Measurements from ENCODE around the gene YIPF4.
"Not testable (repeated sequence)": the region's sequence is repeated elsewhere in the genome, so short reads cannot be mapped to it uniquely, and the experiment has no call there.

Gene YIPF4

DNA sequence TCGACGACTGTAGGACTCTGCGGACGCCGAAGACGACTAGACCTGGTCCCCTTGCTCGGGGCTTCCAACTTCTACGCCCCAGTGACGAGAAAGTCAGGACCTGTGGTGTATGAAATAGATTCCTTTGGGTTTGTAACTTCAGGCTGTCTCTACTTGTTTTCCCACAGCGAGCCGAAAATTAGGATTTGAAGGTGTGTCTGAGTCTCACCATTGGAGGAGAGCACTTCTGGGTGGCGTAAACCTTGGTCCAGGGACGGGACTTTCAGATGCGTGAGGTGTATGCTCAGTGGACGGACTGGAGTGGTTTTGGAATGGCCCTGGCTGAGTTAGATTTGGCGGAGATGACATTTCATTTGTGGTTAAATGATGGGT lies 80.4 kb downstream of the YIPF4 start:
- Mint-ChIP-seq H3K27ac (peak overlapping the region; percentile 98), H3K27me3 (ENCODE audit: low read depth, poor library complexity) (no peaks in the 10 kb centered on the region), H3K9me3 (no peaks in the 10 kb centered on the region), H3K4me3 (peak overlapping the region; percentile 94), H3K36me3 (ENCODE audit: low read depth) (peaks cover 15% of the 10 kb centered on the region), H3K4me1 (peaks cover 39% of the 10 kb centered on the region)
- DNase-seq, result no peak
- TF ChIP-seq, protein P1, sequence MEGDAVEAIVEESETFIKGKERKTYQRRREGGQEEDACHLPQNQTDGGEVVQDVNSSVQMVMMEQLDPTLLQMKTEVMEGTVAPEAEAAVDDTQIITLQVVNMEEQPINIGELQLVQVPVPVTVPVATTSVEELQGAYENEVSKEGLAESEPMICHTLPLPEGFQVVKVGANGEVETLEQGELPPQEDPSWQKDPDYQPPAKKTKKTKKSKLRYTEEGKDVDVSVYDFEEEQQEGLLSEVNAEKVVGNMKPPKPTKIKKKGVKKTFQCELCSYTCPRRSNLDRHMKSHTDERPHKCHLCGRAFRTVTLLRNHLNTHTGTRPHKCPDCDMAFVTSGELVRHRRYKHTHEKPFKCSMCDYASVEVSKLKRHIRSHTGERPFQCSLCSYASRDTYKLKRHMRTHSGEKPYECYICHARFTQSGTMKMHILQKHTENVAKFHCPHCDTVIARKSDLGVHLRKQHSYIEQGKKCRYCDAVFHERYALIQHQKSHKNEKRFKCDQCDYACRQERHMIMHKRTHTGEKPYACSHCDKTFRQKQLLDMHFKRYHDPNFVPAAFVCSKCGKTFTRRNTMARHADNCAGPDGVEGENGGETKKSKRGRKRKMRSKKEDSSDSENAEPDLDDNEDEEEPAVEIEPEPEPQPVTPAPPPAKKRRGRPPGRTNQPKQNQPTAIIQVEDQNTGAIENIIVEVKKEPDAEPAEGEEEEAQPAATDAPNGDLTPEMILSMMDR (IDR thresholded peaks at IDR 0.05), result no peak

DNA sequence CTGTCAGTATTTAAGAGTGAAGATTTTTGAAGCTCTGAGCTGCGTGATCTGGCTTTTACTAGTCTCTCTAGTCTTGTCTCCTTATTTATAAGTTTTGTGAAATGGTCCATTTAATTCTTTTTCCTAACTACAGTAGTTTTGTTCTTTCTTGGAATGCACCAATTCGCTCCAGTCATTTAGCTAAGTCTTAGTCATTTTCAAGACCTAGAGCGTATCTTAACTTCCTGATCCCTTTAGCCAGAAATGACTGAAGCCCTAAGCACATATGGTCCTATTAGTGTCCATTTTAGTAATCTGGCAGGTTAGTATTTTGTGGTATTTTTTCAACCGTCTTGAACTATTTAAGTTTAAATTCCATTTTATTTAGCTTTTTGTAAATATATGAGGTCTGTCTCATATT lies 82.7 kb downstream of the YIPF4 start:
- no peaks in the 10 kb centered on the region for H3K27me3 Mint-ChIP-seq (ENCODE audit: low read depth, poor library complexity)
- no peak for DNase-seq
- TF ChIP-seq, protein P1 (IDR thresholded peaks at IDR 0.05), result no peak
- H3K9me3 Mint-ChIP-seq, result no peaks in the 10 kb centered on the region
- H3K27ac Mint-ChIP-seq, result no peak overlapping the region
- peaks cover 35% of the 10 kb centered on the region for H3K36me3 Mint-ChIP-seq (ENCODE audit: low read depth)
- no peak overlapping the region for H3K4me3 Mint-ChIP-seq
- peaks cover 34% of the 10 kb centered on the region for H3K4me1 Mint-ChIP-seq

DNA sequence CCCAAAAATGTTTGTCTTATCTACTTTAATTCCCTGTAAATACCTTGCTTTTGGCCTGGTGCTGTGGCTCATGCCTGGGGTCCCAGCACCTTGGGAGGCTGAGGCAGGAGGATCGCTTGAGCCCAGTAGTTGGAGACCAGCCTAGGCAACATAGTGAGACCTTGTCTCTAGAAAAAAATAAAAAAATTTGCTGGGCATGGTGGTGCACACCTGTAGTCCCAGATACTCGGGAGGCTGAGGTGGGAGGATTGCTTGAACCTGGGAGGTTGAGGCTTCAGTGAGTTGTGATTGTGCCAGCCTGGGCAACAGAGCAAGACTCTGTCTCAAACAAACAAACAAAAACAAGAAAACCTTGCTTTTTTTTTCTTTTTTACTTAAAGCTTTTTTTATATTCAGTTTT lies 85.3 kb downstream of the YIPF4 start:
- not testable (repeated sequence) for H3K9me3 Mint-ChIP-seq; H3K27me3 Mint-ChIP-seq (ENCODE audit: low read depth, poor library complexity); DNase-seq; H3K4me3 Mint-ChIP-seq; H3K27ac Mint-ChIP-seq
- Mint-ChIP-seq H3K4me1 (peaks cover 26% of the 10 kb centered on the region), H3K36me3 (ENCODE audit: low read depth) (peaks cover 53% of the 10 kb centered on the region)

DNA sequence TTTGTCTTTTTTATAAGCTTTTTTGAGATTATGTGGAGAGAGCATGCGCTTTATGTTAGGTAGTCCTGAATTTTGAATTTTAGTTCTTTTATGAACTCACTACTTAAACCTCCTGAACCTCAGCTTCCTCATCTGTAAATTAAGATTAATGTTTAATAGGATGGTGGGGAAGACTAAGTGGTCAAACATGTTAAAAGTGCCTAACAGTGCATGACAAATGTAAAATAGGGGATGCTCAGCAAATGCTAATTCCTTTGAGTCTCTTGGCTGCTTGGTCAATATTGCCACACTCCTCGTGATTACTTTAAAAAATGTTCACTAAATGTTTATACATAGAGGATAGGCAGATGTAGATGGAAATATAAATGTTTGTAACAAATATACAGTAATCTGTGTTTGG lies 85.9 kb downstream of the YIPF4 start:
- H3K9me3 Mint-ChIP-seq, result peaks cover 4% of the 10 kb centered on the region
- H3K27ac Mint-ChIP-seq, result no peak overlapping the region
- no peak overlapping the region for H3K4me3 Mint-ChIP-seq
- peaks cover 54% of the 10 kb centered on the region for H3K36me3 Mint-ChIP-seq (ENCODE audit: low read depth)
- no peaks in the 10 kb centered on the region for H3K27me3 Mint-ChIP-seq (ENCODE audit: low read depth, poor library complexity)
- TF ChIP-seq, protein P1 (IDR thresholded peaks at IDR 0.05), result no peak
- no peak for DNase-seq
- H3K4me1 Mint-ChIP-seq, result peaks cover 20% of the 10 kb centered on the region

GRCh38 chr2:32364290-32364689 lies 86.6 kb downstream of the YIPF4 start:
- not testable (repeated sequence) for DNase-seq; H3K27ac Mint-ChIP-seq; H3K27me3 Mint-ChIP-seq (ENCODE audit: low read depth, poor library complexity); H3K9me3 Mint-ChIP-seq; H3K4me3 Mint-ChIP-seq
- H3K36me3 Mint-ChIP-seq (ENCODE audit: low read depth), result peaks cover 59% of the 10 kb centered on the region
- peaks cover 13% of the 10 kb centered on the region for H3K4me1 Mint-ChIP-seq

DNA sequence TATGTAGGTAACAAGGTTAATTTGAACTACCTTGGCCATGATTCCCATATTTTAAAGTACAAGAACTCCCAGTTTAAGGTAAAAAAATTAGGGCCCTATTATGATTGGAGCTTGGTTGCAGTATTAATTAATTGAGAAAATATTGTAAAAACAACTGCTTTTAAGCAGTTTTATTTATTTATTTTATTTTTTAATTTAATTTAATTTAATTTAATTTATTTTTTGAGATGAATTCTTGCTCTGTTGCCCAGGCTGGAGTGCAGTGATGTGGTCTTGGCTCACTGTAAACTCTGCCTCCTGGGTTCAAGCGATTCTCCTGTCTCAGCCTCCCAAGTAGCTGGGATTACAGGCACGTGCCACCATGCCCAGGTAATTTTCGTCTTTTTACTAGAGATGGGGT lies 88.0 kb downstream of the YIPF4 start:
- H3K27me3 Mint-ChIP-seq (ENCODE audit: low read depth, poor library complexity); H3K27ac Mint-ChIP-seq; DNase-seq; H3K4me3 Mint-ChIP-seq; H3K9me3 Mint-ChIP-seq; H3K4me1 Mint-ChIP-seq: not testable (repeated sequence)
- peaks cover 59% of the 10 kb centered on the region for H3K36me3 Mint-ChIP-seq (ENCODE audit: low read depth)

All from nephron progenitor cell (in vitro differentiated cells).